ELF-1 (cell line): ENCODE measurements around the gene WNT5B.

Experiments used
- DNase-seq: peaks from one replicate; pipeline ENCODE4 v3.0.0-alpha.2; 2016; ENCODE audit warnings: low read depth, low spot score

WNT5B gene

GRCh38 chr12:1628666-1629337, at the start of gene WNT5B:
Gene WNT5B (plus strand): TSS chr12:1629231. CDS start chr12:1631355, 2,124 bp downstream.
- DNase-seq = no peak

- DNase-seq = no peak
Measured at GRCh38 chr12:1579651-1580435, 49.2 kb upstream of the WNT5B start.

GRCh38 chr12:1580526-1580925, 48.5 kb upstream of the WNT5B start:
- no peak for DNase-seq

- DNase-seq = no peak
Measured at GRCh38 chr12:1581973-1582708, 46.9 kb upstream of the WNT5B start.

- DNase-seq = no peak
Measured at GRCh38 chr12:1582709-1583050, 46.4 kb upstream of the WNT5B start.

- DNase-seq = peak; percentile 67
Measured at GRCh38 chr12:1583421-1584078, 45.5 kb upstream of the WNT5B start.

- DNase-seq = no peak
Measured at GRCh38 chr12:1584326-1584725, 44.7 kb upstream of the WNT5B start.

- peak; percentile 46 for DNase-seq
Measured at GRCh38 chr12:1587927-1588574, 41.0 kb upstream of the WNT5B start.

- no peak for DNase-seq
Measured at GRCh38 chr12:1588575-1588947, 40.5 kb upstream of the WNT5B start.

- peak; percentile 80 for DNase-seq
Measured at GRCh38 chr12:1590221-1590979, 38.6 kb upstream of the WNT5B start.

GRCh38 chr12:1591034-1591433, 38.0 kb upstream of the WNT5B start:
- no peak for DNase-seq

GRCh38 chr12:1591543-1591942, 37.5 kb upstream of the WNT5B start:
- DNase-seq = no peak

GRCh38 chr12:1592444-1593173, 36.4 kb upstream of the WNT5B start:
- peak; percentile 47 for DNase-seq

GRCh38 chr12:1593174-1594005, 35.6 kb upstream of the WNT5B start:
- peak; percentile 70 for DNase-seq

- no peak for DNase-seq
Measured at GRCh38 chr12:1594006-1594260, 35.1 kb upstream of the WNT5B start.

GRCh38 chr12:1594261-1595025, 34.6 kb upstream of the WNT5B start, which contains the start of gene FBXL14:
Gene FBXL14 (minus strand): TSS chr12:1594581. CDS start chr12:1594066, 515 bp downstream.
- peak; percentile 88 for DNase-seq

GRCh38 chr12:1595026-1595561, 33.9 kb upstream of the WNT5B start:
- DNase-seq = no peak

GRCh38 chr12:1595690-1596347, 33.2 kb upstream of the WNT5B start:
- no peak for DNase-seq
